Subcutaneous adipose tissue (tissue), 4 donors: ENCODE measurements around the gene KIF16B. TPM values are rescaled to one million over a fixed set of nuclear protein-coding genes. Genes with fewer than 3 reads are reported as not detected.

Experiments used
- CTCF ChIP-seq: fragments of 450-650 bp; IDR thresholded peaks from one replicate; pipeline ENCODE4 v1.5.1; 2016; ENCODE audit warnings: low read depth, mild to moderate bottlenecking, control low read depth, antibody characterized with exemption, moderate library complexity
- total RNA-seq, 4 donors: library from RNA; depleted of rRNA; stranded (reverse); fragments of >200 nt; gene quantifications; one replicate each; pipeline ENCODE4 v1.1.0, GENCODE V29; 2016

Gene KIF16B
- total RNA-seq, 4 donors from 2014 or later: 20.0 to 39.1 (median 26.6) TPM

- TF ChIP-seq CTCF: no peak
Observed at GRCh38 chr20:16606468-16607070, 33.3 kb upstream of the KIF16B start.

GRCh38 chr20:16601047-16601446, 27.8 kb upstream of the KIF16B start:
- TF ChIP-seq CTCF: no peak

- no peak for TF ChIP-seq CTCF
Observed at GRCh38 chr20:16599257-16599656, 26.0 kb upstream of the KIF16B start.

- TF ChIP-seq CTCF: no peak
Observed at GRCh38 chr20:16596991-16597390, 23.7 kb upstream of the KIF16B start.

GRCh38 chr20:16595376-16595775, 22.1 kb upstream of the KIF16B start:
- TF ChIP-seq CTCF: no peak

- TF ChIP-seq CTCF: no peak
Observed at GRCh38 chr20:16590041-16590633, 16.9 kb upstream of the KIF16B start.

GRCh38 chr20:16589623-16590022, 16.4 kb upstream of the KIF16B start:
- no peak for TF ChIP-seq CTCF
